Transverse colon (tissue), 4 donors: ENCODE results near the gene MGMT.

Experiments used
- CTCF ChIP-seq, 5 experiments: fragments of 200-600 bp in 3 of 5; fragments of 450-650 bp in 2 of 5; sonication (generic) in 3 of 5; IDR thresholded peaks; 1 replicate in 2 of 5; 2 replicates in 3 of 5; pipeline ENCODE4 v1.5.1; 2016 to 2017; ENCODE audit warnings: antibody characterized with exemption in 5 of 5, inconsistent platforms in 3 of 5, mild to moderate bottlenecking in 2 of 5, moderate library complexity in 1 of 5
- EP300 ChIP-seq: sonication (generic); formaldehyde crosslinking; IDR thresholded peaks from one replicate; pipeline ENCODE4 v1.6.1; 2017; ENCODE audit warnings: antibody characterized with exemption, low read depth
- POLR2A ChIP-seq: fragments of 450-650 bp; IDR thresholded peaks from one replicate; pipeline ENCODE4 v1.6.1; 2016; ENCODE audit warnings: antibody characterized with exemption, mild to moderate bottlenecking, moderate library complexity
- POLR2AphosphoS5 ChIP-seq, 3 donors: sonication (generic); formaldehyde crosslinking; IDR thresholded peaks; one replicate each; pipeline ENCODE4 v1.6.1; 2016; ENCODE audit warnings: antibody characterized with exemption in 3 of 3

GRCh38 chr10:129725890-129726631, 259.0 kb downstream of the MGMT start:
- TF ChIP-seq CTCF (IDR thresholded peaks at IDR 0.05) (no peak), POLR2AphosphoS5 (IDR thresholded peaks at IDR 0.05) (no peak), POLR2A (no peak), EP300 (no peak)
